HTERT RPE-1 (cell line): Measurements from ENCODE around the gene SLAIN2.

Experiments used
- in situ Hi-C: fragments of 300-500 bp; cut with MboI; formaldehyde crosslinking; loops from 4 replicates; pipeline ENCODE4 v1.14.3; 2020; ENCODE audit warnings: low sequenced_read_pairs

SLAIN2 gene

GRCh38 chr4:48368389-48368788 lies 27.1 kb downstream of the SLAIN2 start:
- in situ Hi-C loops: no loop called here

- in situ Hi-C loops: no loop called here
These were observed 27.9 kb downstream of the SLAIN2 start for GRCh38 chr4:48369248-48369647.

GRCh38 chr4:48369771-48370170 lies 28.4 kb downstream of the SLAIN2 start:
- in situ Hi-C loops: no loop called here

- in situ Hi-C loops: no loop called here
These were observed 29.2 kb downstream of the SLAIN2 start for GRCh38 chr4:48370260-48371134.

GRCh38 chr4:48372272-48372671 lies 30.9 kb downstream of the SLAIN2 start:
- in situ Hi-C loops: no loop called here

- in situ Hi-C loops: no loop called here
These were observed 34.4 kb downstream of the SLAIN2 start for GRCh38 chr4:48375651-48376304.

- in situ Hi-C loops: no loop called here
These were observed 38.4 kb downstream of the SLAIN2 start for GRCh38 chr4:48379587-48380180.

GRCh38 chr4:48380583-48381167 lies 39.3 kb downstream of the SLAIN2 start:
- in situ Hi-C loops: no loop called here

GRCh38 chr4:48388525-48389154 lies 47.3 kb downstream of the SLAIN2 start:
- in situ Hi-C loops: no loop called here

GRCh38 chr4:48396043-48396442 lies 54.7 kb downstream of the SLAIN2 start:
- in situ Hi-C loops: no loop called here

GRCh38 chr4:48400416-48400815 lies 59.1 kb downstream of the SLAIN2 start:
- in situ Hi-C loops: no loop called here

GRCh38 chr4:48403358-48403757 lies 62.0 kb downstream of the SLAIN2 start:
- in situ Hi-C loops: no loop called here

GRCh38 chr4:48403779-48404178 lies 62.5 kb downstream of the SLAIN2 start:
- in situ Hi-C loops: no loop called here

GRCh38 chr4:48405924-48406323 lies 64.6 kb downstream of the SLAIN2 start:
- in situ Hi-C loops: no loop called here

GRCh38 chr4:48409203-48409602 lies 67.9 kb downstream of the SLAIN2 start:
- in situ Hi-C loops: no loop called here

GRCh38 chr4:48410812-48411211 lies 69.5 kb downstream of the SLAIN2 start:
- in situ Hi-C loops: no loop called here

- in situ Hi-C loops: no loop called here
These were observed 78.8 kb downstream of the SLAIN2 start for GRCh38 chr4:48420144-48420543.

- in situ Hi-C loops: no loop called here
These were observed 79.8 kb downstream of the SLAIN2 start for GRCh38 chr4:48421101-48421500.

- in situ Hi-C loops: no loop called here
These were observed 87.6 kb downstream of the SLAIN2 start for GRCh38 chr4:48428926-48429325.

GRCh38 chr4:48429709-48430474 lies 88.6 kb downstream of the SLAIN2 start:
- in situ Hi-C loops: no loop called here
